Measurements from ENCODE around the gene TRPC3. TPM values are rescaled to one million over a fixed set of nuclear protein-coding genes. Genes with fewer than 3 reads are reported as not detected.

Gene TRPC3
- total RNA-seq, 4 donors from 2014 or later = 0.67 to 1.1 TPM; not detected in 2

DNA sequence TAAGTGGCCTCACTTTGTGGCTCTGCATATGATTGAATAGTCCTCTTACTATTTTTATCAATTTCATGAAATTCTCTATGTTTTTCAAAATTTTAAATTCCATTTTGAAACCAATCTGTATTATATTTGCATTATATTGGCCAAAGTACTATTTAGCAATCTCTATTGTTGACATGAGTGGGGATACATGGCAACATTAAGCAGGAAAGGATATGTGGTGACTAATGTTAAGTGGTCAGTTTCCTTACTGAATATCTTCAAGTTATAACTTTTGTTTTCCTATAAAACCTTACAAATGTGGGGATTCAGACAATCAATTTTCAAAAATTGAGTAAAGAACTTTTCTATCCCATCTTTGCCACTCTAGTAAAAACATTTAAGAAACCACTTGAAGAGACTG is 91.7 kb downstream of the TRPC3 start:
- Histone ChIP-seq H3K27me3 (no peaks in the 10 kb centered on the region), H3K4me1 (no peaks in the 10 kb centered on the region), H3K4me3 (no peak overlapping the region), H3K9me3 (no peaks in the 10 kb centered on the region), H3K27ac (no peak overlapping the region), H3K36me3 (peaks cover 0 to 8% (median 0%) of the 10 kb centered on the region in 3 donors)
- no peak for TF ChIP-seq CTCF (IDR thresholded peaks at IDR 0.05)
- no peak for TF ChIP-seq POLR2A (IDR thresholded peaks at IDR 0.05)
- DNase-seq = no peak

GRCh38 chr4:121851354-121851753 is 100.5 kb downstream of the TRPC3 start:
- Histone ChIP-seq H3K36me3 (peaks cover 0 to 18% (median 0%) of the 10 kb centered on the region in 3 donors), H3K27me3 (no peaks in the 10 kb centered on the region), H3K9me3 (no peaks in the 10 kb centered on the region), H3K27ac (no peak overlapping the region), H3K4me3 (no peak overlapping the region), H3K4me1 (no peaks in the 10 kb centered on the region)
- no peak for TF ChIP-seq POLR2A (IDR thresholded peaks at IDR 0.05)
- no peak for TF ChIP-seq CTCF (IDR thresholded peaks at IDR 0.05)
- DNase-seq = no peak

GRCh38 chr4:121846662-121847061 is 105.2 kb downstream of the TRPC3 start:
- Histone ChIP-seq H3K36me3 (peaks cover 0 to 44% (median 0%) of the 10 kb centered on the region in 3 donors), H3K4me3 (no peak overlapping the region)
- TF ChIP-seq CTCF (IDR thresholded peaks at IDR 0.05) (no peak), POLR2A (IDR thresholded peaks at IDR 0.05) (no peak)

GRCh38 chr4:121842862-121843261 is 109.0 kb downstream of the TRPC3 start:
- H3K36me3 ChIP-seq = peaks cover 0 to 53% (median 0%) of the 10 kb centered on the region in 3 donors
- H3K27ac ChIP-seq = no peak overlapping the region
- no peaks in the 10 kb centered on the region for H3K9me3 ChIP-seq
- no peaks in the 10 kb centered on the region for H3K4me1 ChIP-seq
- DNase-seq = no peak
- no peak overlapping the region for H3K4me3 ChIP-seq
- no peak for TF ChIP-seq POLR2A (IDR thresholded peaks at IDR 0.05)
- no peak for TF ChIP-seq CTCF (IDR thresholded peaks at IDR 0.05)
- no peaks in the 10 kb centered on the region for H3K27me3 ChIP-seq

More at GRCh38 chr4:121846662-121847061, 105.2 kb downstream of the TRPC3 start:
- no peak for DNase-seq
- H3K27ac ChIP-seq = no peak overlapping the region
- no peaks in the 10 kb centered on the region for H3K9me3 ChIP-seq
- H3K27me3 ChIP-seq = no peaks in the 10 kb centered on the region
- no peaks in the 10 kb centered on the region for H3K4me1 ChIP-seq

DNA sequence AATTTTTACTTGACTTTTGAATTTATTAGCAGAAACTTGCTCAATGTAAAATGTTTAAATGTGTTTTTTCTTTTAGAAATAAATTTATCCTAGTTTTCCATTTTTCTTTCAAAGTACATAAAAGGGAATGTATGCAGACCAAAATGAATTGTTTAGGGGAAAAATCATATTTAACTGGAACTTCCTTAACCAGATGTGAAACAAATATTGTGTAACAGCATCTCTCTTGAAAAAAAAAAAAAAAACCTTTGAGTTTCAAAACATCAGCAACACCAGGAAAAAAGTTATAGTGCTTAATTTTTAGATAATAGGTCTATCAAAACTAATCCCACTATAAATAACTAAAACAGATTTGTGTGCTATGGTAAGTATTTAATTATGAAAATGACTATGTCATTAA is 113.7 kb downstream of the TRPC3 start:
- TF ChIP-seq POLR2A (IDR thresholded peaks at IDR 0.05) (no peak), CTCF (IDR thresholded peaks at IDR 0.05) (no peak)
- H3K4me3 ChIP-seq = no peak overlapping the region
- H3K27ac ChIP-seq = no peak overlapping the region
- no peaks in the 10 kb centered on the region for H3K9me3 ChIP-seq
- H3K4me1 ChIP-seq = no peaks in the 10 kb centered on the region
- H3K27me3 ChIP-seq = no peaks in the 10 kb centered on the region
- DNase-seq = no peak
- H3K36me3 ChIP-seq = peaks cover 0 to 44% (median 0%) of the 10 kb centered on the region in 3 donors

- no peak overlapping the region for H3K27ac ChIP-seq
- DNase-seq = no peak
- H3K4me3 ChIP-seq = no peak overlapping the region
- H3K36me3 ChIP-seq = peaks cover 0 to 43% (median 0%) of the 10 kb centered on the region in 3 donors
- H3K4me1 ChIP-seq = no peaks in the 10 kb centered on the region
- TF ChIP-seq CTCF (IDR thresholded peaks at IDR 0.05) (no peak), POLR2A (IDR thresholded peaks at IDR 0.05) (no peak)
- no peaks in the 10 kb centered on the region for H3K9me3 ChIP-seq
- H3K27me3 ChIP-seq = no peaks in the 10 kb centered on the region
Observed at GRCh38 chr4:121829511-121829910, 122.3 kb downstream of the TRPC3 start.
